Vagina (tissue), 2 donors: ENCODE results near the gene STK26. TPM values are rescaled to one million over a fixed set of nuclear protein-coding genes. Genes with fewer than 3 reads are reported as not detected.
A peak's percentile ranks its signal among the peaks of the same experiment; 100 is the strongest.

ENCODE experiments used
- DNase-seq, 2 donors: peaks; one replicate each; pipeline ENCODE4 v3.0.0-alpha.2; 2017; ENCODE audit errors: extremely low spot score in 2 of 2
- H3K27ac ChIP-seq: fragments of 200-600 bp; sonication (generic); one replicate; pipeline ENCODE4 v1.5.1; 2019
- H3K27me3 ChIP-seq: fragments of 200-600 bp; sonication (generic); one replicate; pipeline ENCODE4 v1.5.1; 2019
- H3K36me3 ChIP-seq, 2 donors: fragments of 200-600 bp; sonication (generic); one replicate each; pipeline ENCODE4 v1.5.1; 2017 to 2019
- H3K4me1 ChIP-seq: fragments of 200-600 bp; sonication (generic); one replicate; pipeline ENCODE4 v1.5.1; 2019
- H3K4me3 ChIP-seq, 2 donors: fragments of 200-600 bp; sonication (generic); 1 replicate in 1 of 2; 2 replicates in 1 of 2; pipeline ENCODE4 v1.5.1; 2016 to 2019
- H3K9me3 ChIP-seq: fragments of 200-600 bp; sonication (generic); one replicate; pipeline ENCODE4 v1.5.1; 2019
- CTCF ChIP-seq, 3 experiments: fragments of 450-650 bp in 2 of 3; fragments of 200-600 bp in 1 of 3; sonication (generic) in 1 of 3; IDR thresholded peaks; one replicate each; pipeline ENCODE4 v1.5.1; 2017 to 2019; ENCODE audit warnings: antibody characterized with exemption in 3 of 3, mild to moderate bottlenecking in 2 of 3, moderate library complexity in 2 of 3
- POLR2A ChIP-seq, 2 donors: fragments of 450-650 bp; IDR thresholded peaks; one replicate each; pipeline ENCODE4 v1.6.1; 2017; ENCODE audit warnings: antibody characterized with exemption in 2 of 2, mild to moderate bottlenecking in 2 of 2, moderate library complexity in 2 of 2
- POLR2AphosphoS5 ChIP-seq, 2 donors: sonication (generic); formaldehyde crosslinking; IDR thresholded peaks; one replicate each; pipeline ENCODE4 v1.9.0; 2017; ENCODE audit warnings: antibody characterized with exemption in 2 of 2, mild to moderate bottlenecking in 2 of 2, low read depth in 1 of 2; ENCODE audit not compliant: insufficient read depth in 1 of 2
- intact Hi-C: fragments of 100-400 bp; cut with DNase I; formaldehyde crosslinking; loops from one replicate; pipeline ENCODE4 v1.15.1; 2023
- total RNA-seq: library from RNA; depleted of rRNA; stranded (reverse); fragments of >200 nt; gene quantifications from one replicate; pipeline ENCODE4 v1.2.3, GENCODE V29; 2016

The STK26 gene
- total RNA-seq, 1 donor from 2014 or later = 18.9 TPM

- H3K27me3 ChIP-seq = no peaks in the 10 kb centered on the region
- no peaks in the 10 kb centered on the region for H3K4me1 ChIP-seq
- TF ChIP-seq CTCF (IDR thresholded peaks at IDR 0.05) (no peak), POLR2A (IDR thresholded peaks at IDR 0.05) (no peak), POLR2AphosphoS5 (IDR thresholded peaks at IDR 0.05; ENCODE audit: insufficient read depth in 1 of 2, low read depth in 1 of 2) (no peak)
- intact Hi-C loops = no loop called here
- H3K4me3 ChIP-seq = no peak overlapping the region
- no peak overlapping the region for H3K27ac ChIP-seq
- no peaks in the 10 kb centered on the region for H3K36me3 ChIP-seq
- H3K9me3 ChIP-seq = no peaks in the 10 kb centered on the region
- no peak for DNase-seq
These were observed 65.8 kb downstream of the STK26 start for GRCh38 chrX:132088864-132089263.

GRCh38 chrX:132090403-132091159 is 67.5 kb downstream of the STK26 start:
- no peaks in the 10 kb centered on the region for H3K36me3 ChIP-seq
- H3K4me3 ChIP-seq = no peak overlapping the region
- no peaks in the 10 kb centered on the region for H3K9me3 ChIP-seq
- TF ChIP-seq POLR2A (IDR thresholded peaks at IDR 0.05) = no peak
- TF ChIP-seq POLR2AphosphoS5 (IDR thresholded peaks at IDR 0.05; ENCODE audit: insufficient read depth in 1 of 2, low read depth in 1 of 2) = no peak
- TF ChIP-seq CTCF (IDR thresholded peaks at IDR 0.05) = no peak
- no peaks in the 10 kb centered on the region for H3K4me1 ChIP-seq
- intact Hi-C loops = no loop called here
- no peak overlapping the region for H3K27ac ChIP-seq
- no peaks in the 10 kb centered on the region for H3K27me3 ChIP-seq
- DNase-seq = no peak

- Histone ChIP-seq H3K27me3 (no peaks in the 10 kb centered on the region), H3K4me3 (no peak overlapping the region), H3K9me3 (no peaks in the 10 kb centered on the region), H3K36me3 (no peaks in the 10 kb centered on the region), H3K27ac (no peak overlapping the region), H3K4me1 (no peaks in the 10 kb centered on the region)
- intact Hi-C loops = no loop called here
- no peak for TF ChIP-seq POLR2AphosphoS5 (IDR thresholded peaks at IDR 0.05; ENCODE audit: insufficient read depth in 1 of 2, low read depth in 1 of 2)
- peak; percentile 21 to 41 (median 33) for TF ChIP-seq CTCF (IDR thresholded peaks at IDR 0.05)
- no peak for TF ChIP-seq POLR2A (IDR thresholded peaks at IDR 0.05)
- no peak for DNase-seq
These were observed 69.5 kb downstream of the STK26 start for GRCh38 chrX:132092439-132093065.

- no peaks in the 10 kb centered on the region for H3K36me3 ChIP-seq
- H3K4me1 ChIP-seq = no peaks in the 10 kb centered on the region
- no peaks in the 10 kb centered on the region for H3K27me3 ChIP-seq
- no peak for DNase-seq
- no peak overlapping the region for H3K27ac ChIP-seq
- no peak for TF ChIP-seq CTCF (IDR thresholded peaks at IDR 0.05)
- no peak for TF ChIP-seq POLR2AphosphoS5 (IDR thresholded peaks at IDR 0.05; ENCODE audit: insufficient read depth in 1 of 2, low read depth in 1 of 2)
- no peak for TF ChIP-seq POLR2A (IDR thresholded peaks at IDR 0.05)
- no peak overlapping the region for H3K4me3 ChIP-seq
- intact Hi-C loops = no loop called here
- H3K9me3 ChIP-seq = no peaks in the 10 kb centered on the region
These were observed 70.2 kb downstream of the STK26 start for GRCh38 chrX:132093239-132093860.
